Esophagus muscularis mucosa (tissue), 3 donors: ENCODE results near the gene TRIP13.

Source experiments
- POLR2A ChIP-seq: fragments of 450-650 bp; IDR thresholded peaks from one replicate; pipeline ENCODE4 v1.6.1; 2017; ENCODE audit warnings: antibody characterized with exemption, moderate library complexity, mild to moderate bottlenecking, low read depth
- POLR2AphosphoS5 ChIP-seq, 2 donors: sonication (generic); formaldehyde crosslinking; IDR thresholded peaks; one replicate each; pipeline ENCODE4 v1.6.1; 2017; ENCODE audit warnings: antibody characterized with exemption in 2 of 2
- TF ChIP-seq, protein P1 (sequence below), 3 experiments: fragments of 200-600 bp in 2 of 3; fragments of 450-650 bp in 1 of 3; sonication (generic) in 2 of 3; IDR thresholded peaks; one replicate each; pipeline ENCODE4 v1.5.1; 2017 to 2019; ENCODE audit warnings: antibody characterized with exemption in 3 of 3, mild to moderate bottlenecking in 2 of 3, moderate library complexity in 1 of 3

GRCh38 chr5:951940-952596 lies 59.4 kb downstream of the TRIP13 start:
- TF ChIP-seq, protein P1, sequence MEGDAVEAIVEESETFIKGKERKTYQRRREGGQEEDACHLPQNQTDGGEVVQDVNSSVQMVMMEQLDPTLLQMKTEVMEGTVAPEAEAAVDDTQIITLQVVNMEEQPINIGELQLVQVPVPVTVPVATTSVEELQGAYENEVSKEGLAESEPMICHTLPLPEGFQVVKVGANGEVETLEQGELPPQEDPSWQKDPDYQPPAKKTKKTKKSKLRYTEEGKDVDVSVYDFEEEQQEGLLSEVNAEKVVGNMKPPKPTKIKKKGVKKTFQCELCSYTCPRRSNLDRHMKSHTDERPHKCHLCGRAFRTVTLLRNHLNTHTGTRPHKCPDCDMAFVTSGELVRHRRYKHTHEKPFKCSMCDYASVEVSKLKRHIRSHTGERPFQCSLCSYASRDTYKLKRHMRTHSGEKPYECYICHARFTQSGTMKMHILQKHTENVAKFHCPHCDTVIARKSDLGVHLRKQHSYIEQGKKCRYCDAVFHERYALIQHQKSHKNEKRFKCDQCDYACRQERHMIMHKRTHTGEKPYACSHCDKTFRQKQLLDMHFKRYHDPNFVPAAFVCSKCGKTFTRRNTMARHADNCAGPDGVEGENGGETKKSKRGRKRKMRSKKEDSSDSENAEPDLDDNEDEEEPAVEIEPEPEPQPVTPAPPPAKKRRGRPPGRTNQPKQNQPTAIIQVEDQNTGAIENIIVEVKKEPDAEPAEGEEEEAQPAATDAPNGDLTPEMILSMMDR (IDR thresholded peaks at IDR 0.05): no peak
- TF ChIP-seq POLR2A (no peak), POLR2AphosphoS5 (IDR thresholded peaks at IDR 0.05) (no peak)
